HFFc6 (cell line): ENCODE data around the gene CABCOCO1. TPM values are rescaled to one million over a fixed set of nuclear protein-coding genes. Genes with fewer than 3 reads are reported as not detected.
A peak's percentile ranks its signal among the peaks of the same experiment; 100 is the strongest.

Experiments used
- DNase-seq: peaks from one replicate; pipeline ENCODE4 v3.0.0-alpha.2; 2018
- H3K27ac Mint-ChIP-seq: 2 replicates; pipeline ENCODE4 v1.8.0; 2020; ENCODE audit warnings: mild to moderate bottlenecking, mixed read lengths
- H3K27me3 Mint-ChIP-seq: 2 replicates; pipeline ENCODE4 v1.8.0; 2021; ENCODE audit warnings: mild to moderate bottlenecking, moderate library complexity, mixed read lengths; ENCODE audit not compliant: insufficient read depth
- H3K36me3 Mint-ChIP-seq: 2 replicates; pipeline ENCODE4 v1.8.0; 2021; ENCODE audit warnings: low read depth, mixed read lengths
- H3K4me1 Mint-ChIP-seq: 2 replicates; pipeline ENCODE4 v1.8.0; 2020; ENCODE audit warnings: low read depth, mixed read lengths
- H3K4me3 Mint-ChIP-seq: 2 replicates; pipeline ENCODE4 v1.8.0; 2020; ENCODE audit warnings: mild to moderate bottlenecking, moderate library complexity, mixed read lengths
- H3K9me3 Mint-ChIP-seq: 2 replicates; pipeline ENCODE4 v1.8.0; 2020; ENCODE audit warnings: mild to moderate bottlenecking, mixed read lengths
- total RNA-seq, 6 experiments: library from RNA; stranded (reverse); fragmentation: NEBNext Ultra II Directional; extraction: Animal tissue kit (Norgen Biotek cat#: 25700); gene quantifications; 2 replicates in 1 of 6; 3 replicates in 5 of 6; pipeline ENCODE4 v1.2.3, GENCODE V29; 2021
- TF ChIP-seq, protein P1 (sequence below): fragments of 200-600 bp; sonication (generic); IDR thresholded peaks from 2 replicates; pipeline ENCODE4 v1.5.0; 2021; ENCODE audit warnings: antibody characterized with exemption, mild to moderate bottlenecking

Gene CABCOCO1
- total RNA-seq, 6 experiments from 2014 or later, result 0.15 to 0.45 (median 0.31) TPM; not detected in 1

DNA sequence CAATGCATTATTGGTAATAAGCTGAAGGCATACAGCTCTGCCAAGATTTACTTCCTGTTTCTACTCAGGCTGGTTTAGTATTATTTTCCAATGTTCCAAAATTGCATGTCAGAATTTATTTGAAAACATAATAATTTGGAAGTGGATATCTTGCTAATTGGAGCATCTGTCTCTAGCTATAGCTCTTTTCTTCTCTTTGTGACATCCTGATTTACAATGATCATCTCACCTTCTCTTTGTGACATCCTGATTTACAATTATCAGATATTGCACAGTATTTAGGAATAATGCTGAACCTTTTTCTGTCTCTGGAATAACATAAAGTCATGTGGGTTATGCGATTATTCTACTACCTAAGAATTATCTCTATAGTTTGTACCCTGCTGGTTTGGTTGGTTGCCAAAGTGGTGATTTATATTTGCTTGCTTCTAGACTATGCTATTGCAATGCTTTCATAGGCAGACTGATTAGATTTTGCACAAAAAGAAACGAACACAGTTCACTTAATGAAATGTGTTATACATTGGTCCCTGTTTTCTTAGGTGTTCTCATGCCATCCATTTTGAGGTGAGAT is 44.3 kb upstream of the CABCOCO1 start:
- no peaks in the 10 kb centered on the region for H3K27me3 Mint-ChIP-seq
- H3K27ac Mint-ChIP-seq, result no peak overlapping the region
- H3K4me3 Mint-ChIP-seq, result no peak overlapping the region
- TF ChIP-seq, protein P1, sequence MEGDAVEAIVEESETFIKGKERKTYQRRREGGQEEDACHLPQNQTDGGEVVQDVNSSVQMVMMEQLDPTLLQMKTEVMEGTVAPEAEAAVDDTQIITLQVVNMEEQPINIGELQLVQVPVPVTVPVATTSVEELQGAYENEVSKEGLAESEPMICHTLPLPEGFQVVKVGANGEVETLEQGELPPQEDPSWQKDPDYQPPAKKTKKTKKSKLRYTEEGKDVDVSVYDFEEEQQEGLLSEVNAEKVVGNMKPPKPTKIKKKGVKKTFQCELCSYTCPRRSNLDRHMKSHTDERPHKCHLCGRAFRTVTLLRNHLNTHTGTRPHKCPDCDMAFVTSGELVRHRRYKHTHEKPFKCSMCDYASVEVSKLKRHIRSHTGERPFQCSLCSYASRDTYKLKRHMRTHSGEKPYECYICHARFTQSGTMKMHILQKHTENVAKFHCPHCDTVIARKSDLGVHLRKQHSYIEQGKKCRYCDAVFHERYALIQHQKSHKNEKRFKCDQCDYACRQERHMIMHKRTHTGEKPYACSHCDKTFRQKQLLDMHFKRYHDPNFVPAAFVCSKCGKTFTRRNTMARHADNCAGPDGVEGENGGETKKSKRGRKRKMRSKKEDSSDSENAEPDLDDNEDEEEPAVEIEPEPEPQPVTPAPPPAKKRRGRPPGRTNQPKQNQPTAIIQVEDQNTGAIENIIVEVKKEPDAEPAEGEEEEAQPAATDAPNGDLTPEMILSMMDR, result no peak
- no peaks in the 10 kb centered on the region for H3K36me3 Mint-ChIP-seq
- H3K4me1 Mint-ChIP-seq, result peaks cover 8% of the 10 kb centered on the region
- H3K9me3 Mint-ChIP-seq, result no peaks in the 10 kb centered on the region
- DNase-seq, result no peak

DNA sequence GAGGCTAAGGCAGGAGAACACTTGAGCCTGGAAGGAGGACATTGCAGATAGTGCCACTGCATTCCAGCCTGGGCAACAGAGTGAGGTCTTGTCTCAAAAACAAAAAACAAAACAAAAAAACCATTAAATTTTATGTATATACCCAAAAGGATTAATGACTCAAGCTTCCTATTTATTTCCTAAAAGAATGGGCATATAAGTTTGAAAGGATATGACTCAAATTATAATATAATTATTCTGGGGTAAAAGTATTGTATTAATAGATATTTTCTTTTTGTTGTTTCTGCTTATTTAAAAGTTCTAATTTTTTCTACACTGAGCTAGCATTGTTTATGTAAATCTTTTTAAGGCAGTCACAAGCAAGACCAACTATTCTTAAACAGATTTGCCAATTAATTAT is 42.2 kb upstream of the CABCOCO1 start:
- TF ChIP-seq, protein P1, result no peak
- Mint-ChIP-seq H3K27ac (no peak overlapping the region), H3K4me3 (no peak overlapping the region), H3K36me3 (no peaks in the 10 kb centered on the region), H3K4me1 (peaks cover 14% of the 10 kb centered on the region), H3K9me3 (no peaks in the 10 kb centered on the region), H3K27me3 (no peaks in the 10 kb centered on the region)
- no peak for DNase-seq

DNA sequence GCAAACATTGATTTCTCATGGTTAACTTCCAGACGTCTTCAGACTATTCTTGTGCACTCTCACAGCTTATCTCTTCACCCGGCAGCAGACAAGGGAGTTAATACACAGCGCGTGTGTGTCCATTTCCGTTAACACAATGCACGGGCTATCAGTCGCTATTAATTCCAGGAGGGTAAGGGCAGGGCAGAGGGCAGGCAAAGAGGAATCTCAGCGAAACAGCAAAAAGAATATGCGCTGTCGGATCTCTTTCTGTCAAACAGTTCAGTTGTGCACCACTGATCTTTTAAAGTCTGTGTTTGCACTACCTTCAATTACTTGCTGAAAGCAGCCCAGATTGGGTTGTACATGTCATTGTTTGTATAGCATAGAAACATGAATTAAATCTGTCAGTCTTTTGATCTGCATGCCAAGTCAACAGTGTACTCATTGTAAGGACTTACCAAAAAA is 41.1 kb upstream of the CABCOCO1 start:
- H3K9me3 Mint-ChIP-seq, result no peaks in the 10 kb centered on the region
- DNase-seq, result no peak
- H3K36me3 Mint-ChIP-seq, result no peaks in the 10 kb centered on the region
- no peak overlapping the region for H3K4me3 Mint-ChIP-seq
- H3K4me1 Mint-ChIP-seq, result peaks cover 14% of the 10 kb centered on the region
- H3K27me3 Mint-ChIP-seq, result no peaks in the 10 kb centered on the region
- no peak overlapping the region for H3K27ac Mint-ChIP-seq
- TF ChIP-seq, protein P1, result no peak

DNA sequence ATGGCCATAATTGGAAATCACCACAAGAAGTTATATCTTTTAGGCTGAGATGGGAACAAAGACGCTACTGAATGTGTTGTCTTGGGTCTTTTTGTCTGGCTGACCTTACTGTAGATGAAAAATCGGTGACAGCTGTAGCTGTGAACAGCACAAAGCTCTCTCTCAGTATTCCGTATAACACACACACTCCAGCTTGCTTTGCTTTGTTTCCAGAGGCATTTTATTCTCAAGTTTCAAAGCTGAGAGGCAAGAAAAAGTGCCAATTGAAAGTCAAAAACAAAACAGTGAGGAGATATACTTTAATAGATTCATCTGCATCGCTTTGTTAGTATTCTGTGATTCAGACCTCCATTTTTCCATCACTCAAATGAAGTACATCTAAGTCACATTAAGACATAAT is 39.6 kb upstream of the CABCOCO1 start:
- Mint-ChIP-seq H3K27ac (peak overlapping the region; percentile 38), H3K27me3 (no peaks in the 10 kb centered on the region), H3K9me3 (no peaks in the 10 kb centered on the region), H3K36me3 (no peaks in the 10 kb centered on the region), H3K4me1 (peaks cover 27% of the 10 kb centered on the region), H3K4me3 (no peak overlapping the region)
- DNase-seq, result no peak
- TF ChIP-seq, protein P1, result no peak

DNA sequence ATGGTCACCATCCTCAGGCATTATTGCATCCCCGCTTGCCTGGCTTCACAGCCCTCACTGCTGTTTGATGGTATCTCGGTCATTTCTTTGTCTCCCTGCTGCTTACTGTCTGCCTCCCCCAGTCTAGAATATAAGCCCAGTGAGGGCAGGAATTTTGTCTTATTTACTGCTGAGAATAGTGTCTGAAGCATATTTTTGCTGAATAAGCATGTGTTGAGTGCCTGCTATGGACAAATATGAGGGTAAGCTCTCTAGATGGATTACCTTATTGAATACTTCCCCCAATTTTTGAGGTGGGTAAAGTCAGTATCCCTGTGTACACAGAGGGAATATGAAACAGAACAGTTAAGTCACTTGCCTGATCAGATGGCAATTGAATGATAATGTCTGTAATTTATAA is 36.5 kb upstream of the CABCOCO1 start:
- H3K4me1 Mint-ChIP-seq, result peaks cover 50% of the 10 kb centered on the region
- no peaks in the 10 kb centered on the region for H3K27me3 Mint-ChIP-seq
- TF ChIP-seq, protein P1, result no peak
- H3K27ac Mint-ChIP-seq, result no peak overlapping the region
- H3K9me3 Mint-ChIP-seq, result no peaks in the 10 kb centered on the region
- DNase-seq, result no peak
- no peaks in the 10 kb centered on the region for H3K36me3 Mint-ChIP-seq
- no peak overlapping the region for H3K4me3 Mint-ChIP-seq

DNA sequence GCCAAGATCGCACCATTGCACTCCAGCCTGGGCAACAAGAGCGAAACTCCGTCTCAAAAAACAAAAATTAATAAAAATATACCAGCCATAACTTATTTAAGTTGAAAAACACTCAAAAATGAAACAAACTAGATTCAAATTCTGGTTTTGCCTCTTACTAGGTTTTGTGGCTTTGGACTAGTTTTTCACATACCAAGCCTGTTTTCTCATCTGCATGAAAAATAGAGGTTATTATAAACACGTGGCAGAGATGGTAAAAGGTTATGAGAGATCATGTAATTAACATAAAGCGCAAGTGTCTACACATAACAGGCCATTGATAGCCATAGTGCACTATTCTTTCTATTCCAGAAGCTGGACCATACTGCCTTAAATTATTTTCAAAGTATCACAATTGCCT is 35.5 kb upstream of the CABCOCO1 start:
- Mint-ChIP-seq H3K36me3 (no peaks in the 10 kb centered on the region), H3K27ac (peak overlapping the region; percentile 82), H3K27me3 (no peaks in the 10 kb centered on the region), H3K9me3 (no peaks in the 10 kb centered on the region), H3K4me3 (peak overlapping the region; percentile 18; the same call in 1 of the 2 replicates), H3K4me1 (peaks cover 59% of the 10 kb centered on the region)
- DNase-seq, result peak; percentile 30
- TF ChIP-seq, protein P1, result no peak
